Lung microvascular endothelial cell (primary cell): ENCODE measurements around the gene PGC. TPM values are rescaled to one million over a fixed set of nuclear protein-coding genes. Genes with fewer than 3 reads are reported as not detected.
A peak's percentile ranks its signal among the peaks of the same experiment; 100 is the strongest.

Experiments
- DNase-seq, 2 donors: peaks; one replicate each; pipeline versions ENCODE4 v3.0.0 to v3.0.0-alpha.2; 2010; ENCODE audit warnings: low read depth in 2 of 2
- total RNA-seq: library from RNA; depleted of rRNA; stranded (reverse); fragments of >200 nt; gene quantifications from 2 replicates; pipeline ENCODE4 v1.2.1, GENCODE V29; 2014

PGC gene
- total RNA-seq = not detected in 2 replicates

DNA sequence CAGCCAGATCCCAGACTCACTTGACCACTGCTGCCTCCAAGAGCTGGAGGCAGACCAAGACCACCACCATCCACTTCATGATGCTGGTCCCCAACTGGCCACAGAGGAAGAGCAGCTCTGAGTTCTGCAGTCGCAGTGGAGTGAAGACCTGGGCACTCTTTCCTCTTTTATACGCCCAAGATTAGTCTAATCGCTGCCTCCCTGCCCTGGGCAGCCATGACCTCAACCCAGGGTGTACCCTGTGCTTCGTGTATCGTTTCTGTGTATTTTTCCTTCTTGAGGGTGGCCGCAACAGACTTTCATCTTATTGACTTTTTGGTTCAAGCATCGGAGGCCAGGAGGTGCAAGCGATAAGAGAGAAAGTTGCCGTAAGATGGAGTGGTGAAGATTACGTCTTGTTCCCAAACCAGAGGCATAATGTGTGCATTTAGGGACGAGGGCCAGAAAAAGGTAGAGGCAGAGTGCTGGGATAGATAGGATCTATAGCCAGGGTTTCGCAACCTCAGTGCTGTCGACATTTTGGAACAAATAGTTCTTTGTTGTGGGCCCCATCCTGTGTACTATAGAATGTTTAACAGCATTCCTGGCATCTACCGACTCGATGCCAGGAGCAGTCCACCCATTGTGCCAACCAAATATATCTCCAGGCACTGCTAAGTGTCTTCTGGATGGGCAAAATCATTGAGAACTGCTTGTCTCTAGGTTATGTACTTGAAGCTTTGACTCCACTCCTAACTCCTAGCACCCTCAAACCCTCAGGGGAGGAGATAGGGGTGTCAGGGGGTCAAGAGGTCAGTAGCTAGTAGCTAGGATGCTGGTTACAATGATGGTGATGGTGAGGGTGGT is at the start of gene PGC:
TSS of gene PGC (minus strand) at position 142 of the 846 bp plus-strand sequence. CDS start at position 79, 63 bp downstream.
- no peak for DNase-seq

DNA sequence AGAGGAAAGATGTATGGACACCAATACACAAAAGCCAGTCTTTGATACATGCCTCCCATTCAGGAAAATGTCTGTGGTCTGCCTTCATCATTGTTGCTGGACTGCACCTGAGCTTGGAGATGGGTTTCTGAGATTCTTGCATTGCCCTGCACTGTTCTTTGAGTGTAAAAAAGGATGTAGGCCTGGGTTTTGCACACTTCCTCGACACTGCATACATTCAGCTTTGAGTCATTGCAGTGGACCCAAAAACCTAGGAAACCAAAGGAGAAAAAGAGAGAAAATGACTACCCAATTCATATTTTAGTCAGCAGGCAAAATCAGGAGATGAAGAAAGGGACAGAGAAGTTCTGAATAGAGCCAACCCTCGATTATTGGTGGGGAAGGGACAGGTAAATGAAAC is 49.3 kb upstream of the PGC start:
- no peak for DNase-seq

DNA sequence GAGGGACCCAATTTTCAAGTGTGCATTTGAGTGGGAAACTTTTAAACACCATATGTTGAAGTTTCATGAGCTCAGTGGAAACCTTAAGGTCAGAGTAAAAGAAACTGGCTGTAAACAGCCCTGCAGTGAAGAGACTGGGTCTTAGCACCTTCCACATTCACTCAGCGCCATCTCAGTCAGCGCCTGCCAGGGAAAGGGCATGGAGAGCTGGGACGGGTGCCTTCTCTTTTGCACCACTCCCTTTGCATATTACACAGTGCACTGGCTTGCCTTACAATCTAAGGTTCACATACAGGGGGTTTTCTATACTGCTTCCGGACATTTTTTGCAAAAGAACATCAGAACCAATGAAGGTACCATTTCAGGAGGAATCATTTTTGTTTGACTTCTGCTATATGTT is 44.8 kb upstream of the PGC start:
- no peak for DNase-seq

DNA sequence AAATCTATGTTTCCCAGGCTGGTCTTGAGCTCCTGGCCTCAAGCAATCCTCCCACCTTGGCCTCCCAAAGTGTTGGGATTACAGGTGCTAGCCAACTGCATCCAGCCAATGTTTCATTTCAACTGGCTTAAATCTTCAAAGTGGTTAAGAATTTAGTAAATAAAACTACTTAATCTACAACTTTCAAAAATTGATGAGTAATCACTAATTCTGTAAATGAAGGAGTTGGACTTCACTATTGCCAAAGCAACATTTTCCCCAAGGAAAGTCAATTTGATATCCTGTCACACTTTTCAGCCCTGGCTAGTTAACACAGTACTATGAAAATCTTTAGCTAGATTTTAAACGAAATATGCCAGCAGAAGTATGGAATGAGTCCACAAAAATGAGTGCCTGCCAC is 44.1 kb upstream of the PGC start:
- no peak for DNase-seq

DNA sequence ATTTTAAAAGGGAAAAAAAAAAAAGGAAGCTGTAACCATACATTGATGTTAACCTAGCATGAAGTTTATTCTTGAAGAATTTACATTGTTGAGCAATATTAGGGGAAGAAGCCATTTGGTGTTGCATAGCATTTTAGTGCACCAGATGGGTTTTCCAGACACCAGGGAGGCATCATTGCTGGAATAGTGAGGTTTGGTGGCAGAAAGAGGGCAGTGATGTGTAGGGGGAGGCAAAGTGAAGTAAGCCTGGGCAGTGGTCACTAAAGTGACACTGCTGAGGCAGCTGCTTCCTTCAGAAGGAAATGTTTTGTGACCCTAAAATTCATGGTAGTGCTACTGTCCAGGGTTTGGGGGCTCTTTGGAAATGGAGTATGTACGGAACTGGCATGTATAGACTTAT is 42.8 kb upstream of the PGC start:
- no peak for DNase-seq

DNA sequence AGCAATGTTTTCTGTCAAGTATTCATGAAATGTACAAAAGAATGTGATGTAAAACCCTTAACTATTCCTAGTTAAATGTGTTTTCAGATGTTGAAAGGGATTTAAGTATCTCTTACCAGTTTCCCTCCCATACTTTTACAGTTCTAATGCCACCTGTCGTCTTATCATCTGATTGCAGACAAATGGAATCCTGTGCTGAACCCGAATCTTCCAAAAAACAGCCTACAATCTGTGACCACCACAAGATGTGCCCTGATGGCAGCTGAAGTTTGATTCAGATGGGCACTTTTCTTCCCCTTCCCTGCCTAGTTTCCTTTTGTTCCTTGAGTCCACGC is 42.2 kb upstream of the PGC start:
- no peak for DNase-seq

DNA sequence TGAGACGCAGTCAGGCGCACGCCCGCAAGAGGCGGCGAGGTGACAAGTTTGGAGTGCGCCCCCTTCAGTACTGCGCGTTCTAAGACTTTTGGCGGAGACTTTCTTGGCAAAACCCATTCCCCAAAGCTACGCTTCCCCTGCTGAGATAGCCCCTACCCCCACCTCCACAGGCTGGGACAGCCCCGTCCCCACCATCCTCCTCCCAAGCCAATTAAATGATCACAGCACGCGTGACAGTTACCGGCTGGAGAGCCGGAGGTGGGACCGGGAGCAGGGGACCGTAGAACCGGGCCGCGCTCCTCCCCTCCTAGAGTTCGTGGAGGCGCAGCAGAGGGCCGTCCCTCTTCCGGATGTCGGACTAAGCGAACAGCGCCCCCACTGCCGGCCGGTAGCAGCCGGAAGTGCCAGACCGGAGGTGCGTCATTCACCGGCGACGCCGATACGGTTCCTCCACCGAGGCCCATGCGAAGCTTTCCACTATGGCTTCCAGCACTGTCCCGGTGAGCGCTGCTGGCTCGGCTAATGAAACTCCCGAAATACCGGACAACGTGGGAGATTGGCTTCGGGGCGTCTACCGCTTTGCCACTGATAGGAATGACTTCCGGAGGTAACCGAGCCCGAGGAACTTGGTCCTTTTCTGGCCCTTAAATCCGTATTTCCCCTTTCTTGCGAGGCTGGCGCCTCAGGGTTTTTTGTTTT is 40.2 kb upstream of the PGC start, which contains the start of gene TOMM6:
TSS of gene TOMM6 (plus strand) at position 476 of the 699 bp plus-strand sequence. CDS start at position 480, 4 bp downstream.
- peak; percentile 97 to 98 for DNase-seq

DNA sequence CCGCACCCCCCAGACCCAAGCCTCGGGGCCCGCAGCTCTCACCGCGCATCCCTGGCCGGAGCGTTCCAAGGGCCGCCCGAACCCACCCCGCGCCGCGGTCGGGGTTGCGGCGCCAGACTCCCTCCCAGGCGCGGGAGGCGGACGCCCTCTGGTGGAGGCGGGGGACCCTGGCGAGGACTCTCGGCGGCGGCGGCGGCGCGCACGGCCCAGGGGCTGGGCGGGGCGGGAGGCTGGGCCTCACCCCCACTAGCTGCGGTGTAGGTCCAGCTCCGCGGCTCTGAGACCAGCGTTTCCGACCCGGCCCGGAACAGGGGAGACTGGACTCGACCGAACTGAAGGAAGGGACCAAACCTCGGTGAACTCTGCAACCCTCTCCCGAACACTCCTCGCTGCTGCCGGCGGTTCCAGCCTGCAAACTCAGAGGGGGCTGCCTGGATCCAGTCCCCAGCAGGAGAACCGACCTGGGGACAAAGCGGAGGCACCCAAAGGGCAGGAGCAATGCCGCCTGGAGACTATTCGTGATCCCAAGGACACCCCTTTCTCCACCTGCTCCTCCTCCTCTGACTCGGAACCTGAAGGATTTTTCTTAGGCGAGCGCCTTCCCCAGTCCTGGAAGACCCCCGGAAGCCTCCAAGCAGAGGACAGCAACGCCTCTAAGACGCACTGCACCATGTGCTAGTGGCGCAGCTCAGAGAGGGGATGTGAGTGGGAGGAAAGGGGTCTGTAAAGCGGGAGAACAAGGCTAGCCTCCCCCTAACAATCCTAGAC is 39.4 kb upstream of the PGC start:
- peak; percentile 85 to 89 for DNase-seq

DNA sequence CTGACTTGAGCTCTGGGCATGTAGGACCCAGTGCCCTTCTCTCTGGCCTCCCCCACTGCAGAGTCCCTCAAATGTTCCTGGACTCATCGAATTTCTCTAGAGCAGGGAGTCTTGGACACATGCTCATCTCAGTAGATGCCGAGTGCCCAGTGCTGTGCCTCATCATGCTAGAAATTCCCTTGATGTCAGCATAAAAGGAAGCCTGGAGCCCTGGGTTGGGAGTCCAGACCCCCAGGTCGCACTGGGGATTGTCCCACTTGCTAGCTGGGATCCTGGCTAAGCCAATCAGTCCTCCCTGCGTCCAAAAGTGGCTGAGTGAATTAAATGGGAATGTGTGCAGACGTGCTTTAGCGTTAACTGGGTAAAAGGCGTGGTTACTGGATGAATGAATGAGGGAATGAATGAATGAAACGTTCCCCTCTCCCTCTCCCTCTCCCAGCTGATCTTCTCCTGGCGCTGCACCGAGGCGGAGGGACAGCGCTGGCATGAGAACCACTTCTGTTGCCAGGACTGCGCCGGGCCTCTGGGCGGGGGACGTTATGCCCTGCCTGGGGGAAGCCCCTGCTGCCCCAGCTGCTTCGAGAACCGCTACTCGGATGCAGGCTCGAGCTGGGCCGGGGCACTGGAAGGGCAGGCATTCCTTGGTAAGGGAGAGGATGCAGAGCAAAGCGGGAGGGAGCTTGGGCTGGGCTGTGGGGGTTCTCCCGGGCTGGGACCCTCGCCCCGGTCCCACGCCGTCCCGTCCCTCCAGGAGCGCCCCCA is 38.7 kb upstream of the PGC start:
- peak; percentile 21 to 37 for DNase-seq

DNA sequence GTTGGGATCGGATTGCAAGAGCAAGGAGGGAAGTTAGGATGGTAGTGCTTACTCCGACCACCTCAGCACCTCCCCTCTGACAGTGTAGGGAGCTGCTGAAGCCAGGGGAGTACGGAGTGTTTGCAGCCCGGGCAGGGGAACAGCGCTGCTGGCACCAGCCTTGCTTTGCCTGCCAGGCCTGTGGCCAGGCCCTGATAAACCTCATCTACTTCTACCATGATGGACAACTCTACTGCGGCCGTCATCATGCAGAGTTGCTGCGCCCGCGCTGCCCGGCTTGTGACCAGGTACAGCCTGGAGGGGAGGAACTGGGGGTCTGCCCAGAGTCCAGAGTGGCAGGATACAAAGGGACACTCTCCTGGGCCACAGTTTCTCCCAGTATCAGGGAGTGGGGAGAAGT is 38.1 kb upstream of the PGC start:
- no peak for DNase-seq

DNA sequence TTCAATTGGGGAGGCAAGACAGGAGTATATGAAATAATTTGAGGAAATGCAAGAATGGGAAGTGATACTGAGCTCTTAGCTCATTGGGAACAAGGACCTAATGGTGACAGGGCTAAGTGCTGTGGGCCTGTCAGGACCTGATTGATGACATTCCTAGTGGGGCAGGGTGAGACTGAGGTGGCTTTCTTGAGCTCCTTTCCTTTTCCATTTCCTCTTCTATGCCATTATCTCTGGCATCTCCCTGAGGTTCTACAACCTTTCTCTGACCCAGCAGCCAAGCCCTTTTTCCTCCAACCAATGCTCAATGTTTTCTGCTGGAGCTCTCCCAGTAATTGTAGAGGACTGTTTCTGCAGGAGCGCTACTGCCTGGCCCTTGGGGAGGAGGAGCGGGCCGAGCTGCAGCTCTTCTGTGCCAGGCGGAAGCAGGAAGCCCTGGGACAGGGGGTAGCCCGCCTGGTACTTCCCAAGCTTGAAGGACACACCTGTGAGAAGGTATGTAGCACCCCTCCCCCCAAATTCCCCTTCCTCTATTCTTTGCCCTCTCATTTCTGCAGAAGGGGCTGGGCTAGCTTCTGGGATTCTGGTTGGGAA is 37.5 kb upstream of the PGC start:
- DNase-seq = no peak

DNA sequence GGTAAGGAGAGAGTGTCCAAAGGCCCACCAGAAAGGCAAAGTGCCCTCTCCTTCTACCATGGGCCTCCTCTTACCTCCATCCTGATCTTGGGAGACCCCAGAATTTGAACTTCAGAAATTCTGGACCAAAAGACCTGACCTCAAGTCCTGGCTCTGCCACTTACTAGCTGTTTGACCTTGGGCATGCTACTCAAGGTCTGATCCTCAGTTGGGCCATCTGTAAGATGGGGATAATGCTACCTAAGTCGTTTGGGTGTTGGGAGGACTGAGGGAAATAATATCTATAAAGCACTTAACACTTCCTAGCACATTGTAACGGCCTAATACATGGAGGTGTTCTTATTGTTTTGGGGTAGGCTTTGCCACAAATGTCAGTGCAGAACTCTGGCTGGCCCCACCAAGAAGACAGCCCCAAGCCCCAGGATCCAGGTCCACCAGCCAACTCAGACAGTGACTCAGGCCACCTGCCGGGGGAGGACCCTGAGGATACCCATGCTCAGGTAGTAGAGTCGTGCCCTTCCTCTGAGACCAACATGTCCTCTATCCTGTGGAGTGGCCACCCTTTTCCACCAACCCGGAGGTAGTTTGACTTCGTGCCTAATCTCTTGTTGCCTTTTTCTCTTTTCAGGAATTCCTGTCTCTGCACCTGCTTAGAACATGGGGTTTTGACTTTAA is 36.0 kb upstream of the PGC start:
- no peak for DNase-seq

DNA sequence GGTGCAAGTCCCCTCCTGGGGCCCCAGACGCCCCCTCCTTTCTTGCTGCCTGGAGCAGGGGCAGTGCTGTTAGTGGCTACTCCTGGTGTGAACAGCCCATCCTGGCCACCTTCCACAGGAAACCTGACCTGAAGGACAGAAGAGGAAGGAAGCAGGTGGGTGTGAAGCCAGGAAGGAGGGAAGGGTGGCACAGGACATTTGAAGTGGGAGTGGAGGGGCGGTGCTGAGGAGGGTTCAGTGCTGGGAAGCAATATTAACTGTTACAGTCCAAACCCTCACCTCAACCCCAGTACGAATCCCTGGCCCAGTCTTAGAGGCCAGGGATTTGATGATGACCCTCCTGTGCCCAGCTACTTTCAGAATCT is 34.2 kb upstream of the PGC start:
- peak in 1 of 2 donors; percentile 41 for DNase-seq

DNA sequence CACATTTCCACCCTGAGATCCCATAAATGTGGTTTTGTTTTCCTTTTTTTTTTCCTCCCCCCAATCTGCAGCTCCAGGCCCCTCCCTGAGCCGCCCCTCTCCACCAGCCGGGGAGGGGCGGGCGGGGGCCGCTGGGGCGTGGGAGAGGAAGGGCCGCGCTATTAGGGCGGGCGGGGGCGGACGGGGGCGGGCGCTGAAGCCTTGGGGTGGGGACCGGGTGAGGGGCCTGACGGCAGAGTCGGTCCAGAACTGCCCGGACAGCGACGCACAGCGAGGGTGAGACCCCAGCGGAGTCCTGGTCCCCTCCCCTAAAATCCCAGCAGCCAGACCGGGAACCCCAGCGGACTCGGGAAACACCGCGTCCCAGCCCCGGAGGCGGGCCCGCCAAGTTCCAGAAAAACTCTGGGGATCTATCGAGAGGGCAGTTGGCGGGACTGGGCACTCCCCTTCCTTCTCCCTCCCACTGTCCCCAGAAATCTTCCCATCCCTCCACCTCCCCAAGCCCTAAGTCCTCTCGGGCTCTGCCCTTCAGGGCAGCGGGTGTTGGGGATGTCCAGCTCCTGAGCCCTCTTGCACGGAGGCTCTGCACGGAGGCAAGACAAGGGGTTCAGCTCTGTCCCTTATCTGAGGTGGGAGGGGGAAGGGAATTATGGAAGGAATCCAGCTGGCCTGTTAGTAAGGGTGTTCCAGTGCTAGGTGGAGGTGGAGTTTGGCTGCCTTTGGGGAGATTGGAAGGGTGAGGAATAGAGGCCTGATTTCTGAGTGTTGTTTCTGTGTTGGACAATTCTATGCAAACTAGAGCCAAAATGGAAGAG is 33.6 kb upstream of the PGC start, which contains the start of gene PRICKLE4:
TSS of gene PRICKLE4 (plus strand) at position 232 of the 815 bp plus-strand sequence. CDS start 2,692 bp downstream, outside the sequence.
- DNase-seq = peak in 1 of 2 donors; percentile 77

DNA sequence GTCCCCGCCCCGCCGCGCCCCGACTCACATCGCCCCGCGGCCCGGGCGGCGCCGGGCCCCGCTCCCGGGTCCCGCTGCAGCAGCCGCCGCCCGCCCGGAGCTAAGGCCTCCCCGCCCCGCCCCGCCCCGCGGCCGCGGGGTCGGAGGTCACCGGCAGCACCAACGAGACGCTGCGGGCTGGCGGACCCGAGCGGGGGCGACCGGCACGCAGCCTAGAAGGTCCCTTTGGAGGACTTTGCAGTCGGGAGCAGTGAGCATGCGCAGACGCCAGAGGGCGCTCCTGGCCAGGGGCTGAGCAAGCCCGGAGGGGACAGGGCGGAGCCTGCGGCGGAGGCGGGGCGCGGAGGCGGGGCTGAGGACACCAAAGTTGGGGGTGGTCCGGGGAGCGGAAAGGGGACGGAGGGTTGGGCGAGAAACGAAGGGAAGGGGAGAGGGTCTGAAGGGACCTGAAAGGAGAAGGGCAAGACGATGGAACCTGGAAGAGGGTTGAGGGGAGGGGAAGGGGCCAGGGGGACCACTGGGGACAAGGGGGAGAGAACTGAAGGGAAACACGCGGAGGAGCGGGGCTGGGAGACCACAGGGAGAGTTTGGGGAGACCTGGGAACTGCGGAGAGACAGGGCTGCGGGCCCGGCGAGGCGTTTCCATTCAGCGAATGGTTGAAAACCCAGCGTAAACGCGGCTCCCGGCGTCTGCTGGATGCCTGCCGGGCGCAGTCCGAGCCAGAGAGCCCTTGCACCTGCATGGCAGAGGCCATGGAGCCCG is 32.8 kb upstream of the PGC start, which contains the start of gene FRS3:
TSS of gene FRS3 (minus strand) at position 113 of the 763 bp plus-strand sequence. CDS start 2,913 bp downstream, outside the sequence.
- DNase-seq = peak; percentile 96 to 97

DNA sequence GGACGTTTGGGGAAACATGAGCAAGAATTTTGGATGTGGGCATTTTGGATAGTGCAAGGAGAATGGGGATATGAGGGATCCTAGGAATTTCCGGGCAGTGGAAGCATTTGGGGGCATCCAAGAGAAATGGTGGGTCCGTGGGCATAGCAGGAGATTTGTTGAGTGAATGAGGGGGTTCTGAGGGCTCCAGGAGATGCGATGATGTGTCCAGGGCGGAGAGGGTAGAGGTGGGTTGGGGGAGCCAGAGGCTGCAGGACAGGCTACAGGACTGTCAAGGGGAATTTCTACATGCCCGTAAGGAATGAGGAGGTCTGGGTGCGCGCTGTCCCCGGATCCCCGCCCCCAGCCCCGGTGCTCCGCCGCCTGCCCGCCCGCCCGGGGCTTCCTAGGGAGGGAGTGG is 32.1 kb upstream of the PGC start:
- no peak for DNase-seq

DNA sequence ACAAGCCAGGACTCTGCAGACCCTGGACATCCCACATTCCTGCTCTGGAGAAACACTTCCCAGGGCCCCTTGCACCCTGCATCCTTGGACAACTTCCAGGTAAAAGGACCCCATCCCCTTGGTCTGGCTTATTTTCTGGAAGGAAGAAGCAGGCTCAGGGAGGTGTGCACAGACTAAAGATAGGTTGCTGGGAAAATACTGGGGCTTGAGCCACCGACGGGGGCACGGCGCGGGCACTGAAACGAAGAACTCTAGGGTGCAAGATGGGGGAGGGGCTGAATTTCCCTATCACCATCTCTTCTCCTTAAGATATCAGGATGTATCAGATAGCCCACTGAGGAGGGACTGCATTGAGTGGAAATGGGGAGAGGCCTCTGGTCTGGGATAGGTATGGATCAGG is 31.7 kb upstream of the PGC start:
- DNase-seq = no peak

DNA sequence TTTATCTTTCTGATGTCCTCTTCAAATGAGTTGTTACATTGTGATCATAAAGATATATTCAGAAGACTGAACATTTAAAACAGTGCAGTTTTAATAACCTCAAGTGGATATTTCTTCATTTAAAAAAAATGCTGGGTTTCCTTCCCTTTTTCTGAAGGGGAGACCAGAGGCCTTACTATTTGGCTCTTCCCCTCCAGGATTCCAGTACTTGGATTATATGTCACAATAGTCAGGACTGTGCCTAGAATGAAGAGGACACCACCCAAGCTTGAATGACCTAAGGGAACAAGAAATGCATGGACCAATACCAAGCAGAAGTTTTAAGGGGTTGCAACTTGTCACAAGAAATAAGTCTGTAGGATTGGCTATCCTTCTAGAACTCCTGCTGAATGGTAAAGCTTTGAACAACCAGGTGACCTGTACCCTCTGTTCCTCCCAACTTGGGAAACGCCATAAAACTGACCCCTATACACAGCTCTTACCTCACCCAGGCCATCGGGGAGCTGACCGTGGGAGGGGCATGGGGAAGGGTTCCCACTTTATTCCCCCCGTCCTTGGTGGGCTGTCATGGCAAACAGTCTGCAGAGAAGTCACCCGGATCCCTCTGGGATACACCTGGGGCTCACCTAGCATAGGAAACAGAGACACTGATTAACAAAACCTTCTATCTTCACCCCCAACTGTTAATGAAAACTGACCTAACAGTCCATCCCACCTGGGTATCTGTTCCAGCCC is 30.5 kb upstream of the PGC start:
- DNase-seq = no peak
